IMR-90 (cell line): Measurements from ENCODE around the gene ALOXE3. TPM values are rescaled to one million over a fixed set of nuclear protein-coding genes. Genes with fewer than 3 reads are reported as not detected.

ENCODE experiments used
- microRNA-seq, 2 experiments: library from miRNA; stranded (forward) in 1 of 2; unstranded in 1 of 2; fragments of 10-50 nt in 1 of 2; fragments of <30 nt in 1 of 2; gene quantifications in 1 of 2; microRNA quantifications in 1 of 2; one replicate each; pipeline versions ENCODE3 to v1.1.0; 2013 to 2020; ENCODE audit not compliant: insufficient read depth in 1 of 2, insufficient read length in 1 of 2, unreplicated experiment in 1 of 2
- polyA plus RNA-seq, 3 experiments: library from polyadenylated mRNA; depleted of rRNA; stranded (reverse); fragments of >200 nt; gene quantifications; 2 replicates each; pipeline ENCODE4 v1.2.3, GENCODE V29; 2012; ENCODE audit warnings: low replicate concordance in 1 of 3
- small RNA-seq, 5 experiments: library from RNA; depleted of rRNA; stranded (forward); fragments of <200 nt; gene quantifications; one replicate each; pipeline ENCODE3, GENCODE V24; 2012
- total RNA-seq: library from RNA; depleted of rRNA; stranded (reverse); fragments of >200 nt; gene quantifications from 2 replicates; pipeline ENCODE4 v1.2.3, GENCODE V29; 2012; rRNA removed

ALOXE3 gene
- total and polyA plus RNA-seq, 2 of the 4 experiments (the other 2 are of a cell fraction), result under 0.01 to 0.26 TPM

Small RNA genes within 50 kb of the gene (microRNA-seq; reads per million reads assigned to microRNA genes)
- 0 reads per million in 2 experiments for gene MIR4314 (ENCODE audit: insufficient read depth in 1 of 2, insufficient read length in 1 of 2, unreplicated experiment in 1 of 2)
- gene MIR6883 (ENCODE audit: unreplicated experiment), result not detected

Small RNA genes within 50 kb of the gene (small RNA-seq; reads per million reads assigned to genes)
- 0 reads per million in 5 experiments for gene MIR4314

Other genes starting within 250 kb of the ALOXE3 start
- gene CHD3, start 229.7 kb downstream of the ALOXE3 start, total RNA-seq, result 67.2 and 78.1 TPM in 2 replicates
- 55.1 and 65.4 TPM in 2 replicates for gene CHD3, start 229.7 kb downstream of the ALOXE3 start, polyA plus RNA-seq (2012; rRNA removed)
- gene RNF227, start 202.2 kb downstream of the ALOXE3 start, total RNA-seq, result 1.3 and 1.4 TPM in 2 replicates
- 2.7 and 3.1 TPM in 2 replicates for gene RNF227, start 202.2 kb downstream of the ALOXE3 start, polyA plus RNA-seq (2012; rRNA removed)
- 0.36 and 0.56 TPM in 2 replicates for gene KCNAB3, start 188.7 kb downstream of the ALOXE3 start, total RNA-seq
- gene KCNAB3, start 188.7 kb downstream of the ALOXE3 start, polyA plus RNA-seq (2012; rRNA removed), result 4.2 and 4.9 TPM in 2 replicates
- gene TRAPPC1, start 186.6 kb downstream of the ALOXE3 start, total RNA-seq, result 31.4 and 50.4 TPM in 2 replicates
- gene TRAPPC1, start 186.6 kb downstream of the ALOXE3 start, polyA plus RNA-seq (2012; rRNA removed), result 303 and 341 TPM in 2 replicates
- gene CNTROB, start 186.3 kb downstream of the ALOXE3 start, total RNA-seq, result 12.5 and 12.7 TPM in 2 replicates
- gene CNTROB, start 186.3 kb downstream of the ALOXE3 start, polyA plus RNA-seq (2012; rRNA removed), result 26.3 and 26.4 TPM in 2 replicates
- not detected in 2 replicates for gene GUCY2D, start 115.9 kb downstream of the ALOXE3 start, total RNA-seq
- gene GUCY2D, start 115.9 kb downstream of the ALOXE3 start, polyA plus RNA-seq (2012; rRNA removed), result 0.03 TPM in 1 of 2 replicates, not detected in the other
- gene ALOX15B, start 79.5 kb downstream of the ALOXE3 start, total RNA-seq, result not detected in 2 replicates
- gene ALOX15B, start 79.5 kb downstream of the ALOXE3 start, polyA plus RNA-seq (2012; rRNA removed), result not detected in 2 replicates
- gene ALOX12B, start 30.8 kb downstream of the ALOXE3 start, total RNA-seq, result not detected in 2 replicates
- gene ALOX12B, start 30.8 kb downstream of the ALOXE3 start, polyA plus RNA-seq (2012; rRNA removed), result not detected in 2 replicates
- not detected in 2 replicates for gene HES7, start 5.6 kb upstream of the ALOXE3 start, total RNA-seq
- 0.43 and 0.56 TPM in 2 replicates for gene HES7, start 5.6 kb upstream of the ALOXE3 start, polyA plus RNA-seq (2012; rRNA removed)
- 1.7 and 3.4 TPM in 2 replicates for gene PER1, start 33.9 kb upstream of the ALOXE3 start, total RNA-seq
- 10.5 and 11.5 TPM in 2 replicates for gene PER1, start 33.9 kb upstream of the ALOXE3 start, polyA plus RNA-seq (2012; rRNA removed)
- 2.2 and 2.3 TPM in 2 replicates for gene VAMP2, start 44.4 kb upstream of the ALOXE3 start, total RNA-seq
- 27.3 and 33.3 TPM in 2 replicates for gene VAMP2, start 44.4 kb upstream of the ALOXE3 start, polyA plus RNA-seq (2012; rRNA removed)
- gene TMEM107, start 57.9 kb upstream of the ALOXE3 start, total RNA-seq, result 14.3 and 60.3 TPM in 2 replicates
- 12.9 and 13.4 TPM in 2 replicates for gene TMEM107, start 57.9 kb upstream of the ALOXE3 start, polyA plus RNA-seq (2012; rRNA removed)
- gene BORCS6, start 71.7 kb upstream of the ALOXE3 start, total RNA-seq, result 2.7 and 3.1 TPM in 2 replicates
- gene BORCS6, start 71.7 kb upstream of the ALOXE3 start, polyA plus RNA-seq (2012; rRNA removed), result 3.3 and 4.3 TPM in 2 replicates
- 38.9 and 45.9 TPM in 2 replicates for gene AURKB, start 92.1 kb upstream of the ALOXE3 start, total RNA-seq
- 55.0 and 62.0 TPM in 2 replicates for gene AURKB, start 92.1 kb upstream of the ALOXE3 start, polyA plus RNA-seq (2012; rRNA removed)
- 1.1 and 1.8 TPM in 2 replicates for gene CTC1, start 129.5 kb upstream of the ALOXE3 start, total RNA-seq
- gene CTC1, start 129.5 kb upstream of the ALOXE3 start, polyA plus RNA-seq (2012; rRNA removed), result 6.1 and 9.0 TPM in 2 replicates
- 22.2 and 26.2 TPM in 2 replicates for gene PFAS, start 130.8 kb upstream of the ALOXE3 start, total RNA-seq
- 20.5 and 20.7 TPM in 2 replicates for gene PFAS, start 130.8 kb upstream of the ALOXE3 start, polyA plus RNA-seq (2012; rRNA removed)
- 16.1 and 19.5 TPM in 2 replicates for gene RANGRF, start 170.2 kb upstream of the ALOXE3 start, total RNA-seq
- gene RANGRF, start 170.2 kb upstream of the ALOXE3 start, polyA plus RNA-seq (2012; rRNA removed), result 36.6 and 42.9 TPM in 2 replicates
- 0.18 and 0.28 TPM in 2 replicates for gene SLC25A35, start 176.9 kb upstream of the ALOXE3 start, total RNA-seq
- gene SLC25A35, start 176.9 kb upstream of the ALOXE3 start, polyA plus RNA-seq (2012; rRNA removed), result 2.0 and 3.1 TPM in 2 replicates
- gene ARHGEF15, start 191.7 kb upstream of the ALOXE3 start, total RNA-seq, result not detected in 2 replicates
- not detected in 2 replicates for gene ARHGEF15, start 191.7 kb upstream of the ALOXE3 start, polyA plus RNA-seq (2012; rRNA removed)
- not detected in 2 replicates for gene ODF4, start 221.3 kb upstream of the ALOXE3 start, total RNA-seq
- not detected in 2 replicates for gene ODF4, start 221.3 kb upstream of the ALOXE3 start, polyA plus RNA-seq (2012; rRNA removed)